Left colon (tissue), 2 donors: ENCODE results near the gene TEF. TPM values are rescaled to one million over a fixed set of nuclear protein-coding genes. Genes with fewer than 3 reads are reported as not detected.
"Not testable (repeated sequence)": the region's sequence is repeated elsewhere in the genome, so short reads cannot be mapped to it uniquely, and the experiment has no call there.

Source experiments
- ATAC-seq: fragments of 200-7000 bp; cut with Tn5 transposase; one replicate; pipeline ENCODE4 v1.9.1; 2020; ENCODE audit warnings: mild to moderate bottlenecking, moderate library complexity
- DNase-seq, 2 donors: peaks; one replicate each; pipeline ENCODE4 v3.0.0-alpha.2; 2020
- intact Hi-C, 2 donors: fragments of 100-400 bp; cut with DNase I in 1 of 2; cut with micrococcal nuclease in 1 of 2; formaldehyde crosslinking; loops; one replicate each; pipeline versions ENCODE4 v1.11.2 to v1.14.0; 2022; cut with DNase I, micrococcal nuclease
- total RNA-seq, 2 donors: library from RNA; stranded (reverse); fragmentation: NEBNext Ultra II Directional; extraction: Animal tissue kit (Norgen Biotek cat#: 25700); gene quantifications; one replicate each; pipeline ENCODE4 v1.2.1, GENCODE V29; 2021
- donor health status: DM: no; HTN: no; CAD: no.
- donor health status: DM: yes; HTN: yes; CAD: no.

TEF gene
- total RNA-seq, 2 donors from 2014 or later = 19.6 to 30.9 TPM

GRCh38 chr22:41368543-41369423 lies 13.0 kb upstream of the TEF start:
- ATAC-seq (no peak), DNase-seq (no peak)
- intact Hi-C loops = no loop called here

- intact Hi-C loops = no loop called here
- no peak for DNase-seq
- ATAC-seq = no peak
These were observed 12.4 kb upstream of the TEF start for GRCh38 chr22:41369424-41369745.

- no peak for ATAC-seq
- no peak for DNase-seq
- intact Hi-C loops = no loop called here
These were observed 11.9 kb upstream of the TEF start for GRCh38 chr22:41369837-41370236.

GRCh38 chr22:41377846-41378245 lies 3.9 kb upstream of the TEF start:
- intact Hi-C loops = no loop called here
- ATAC-seq (no peak), DNase-seq (no peak)

GRCh38 chr22:41380993-41381328 lies 781 bp upstream of the TEF start:
- intact Hi-C loops = no loop called here

GRCh38 chr22:41382098-41382578 lies 396 bp downstream of the TEF start:
- DNase-seq = peak; percentile 77 to 78
- ATAC-seq = peak; percentile 54
- intact Hi-C loops = no loop called here

More at GRCh38 chr22:41380993-41381328, 781 bp upstream of the TEF start:
- peak in 1 of 2 donors; percentile 86 for DNase-seq
- peak; percentile 48 for ATAC-seq

GRCh38 chr22:41382610-41383009 lies 868 bp downstream of the TEF start:
- ATAC-seq (no peak), DNase-seq (peak in 1 of 2 donors; percentile 41)
- intact Hi-C loops = no loop called here

- no peak for DNase-seq
- ATAC-seq = no peak
- intact Hi-C loops = no loop called here
These were observed 1.3 kb downstream of the TEF start for GRCh38 chr22:41383085-41383484.

GRCh38 chr22:41384128-41384527 lies 2.4 kb downstream of the TEF start:
- DNase-seq = no peak
- ATAC-seq = no peak
- intact Hi-C loops = no loop called here

- intact Hi-C loops = no loop called here
- DNase-seq (no peak), ATAC-seq (no peak)
These were observed 5.6 kb downstream of the TEF start for GRCh38 chr22:41387341-41387740.

- DNase-seq (no peak), ATAC-seq (no peak)
- intact Hi-C loops = no loop called here
These were observed 12.2 kb downstream of the TEF start for GRCh38 chr22:41394012-41394356.

- ATAC-seq (no peak), DNase-seq (no peak)
- intact Hi-C loops = no loop called here
These were observed 13.9 kb downstream of the TEF start for GRCh38 chr22:41395531-41396240.

- ATAC-seq (peak; percentile 89), DNase-seq (peak; percentile 74 to 85)
- intact Hi-C loops = no loop called here
These were observed 15.5 kb downstream of the TEF start for GRCh38 chr22:41397143-41397811.

- ATAC-seq (no peak), DNase-seq (no peak)
- intact Hi-C loops = no loop called here
These were observed 17.2 kb downstream of the TEF start for GRCh38 chr22:41398921-41399320.

- DNase-seq (peak; percentile 86 to 87), ATAC-seq (peak; percentile 69)
- intact Hi-C loops = loop anchor here in 1 of 2 donors (5.0 kb wide), 2 partner anchors 115 to 130 kb away; no protein-coding TSS in a partner anchor
These were observed 20.3 kb downstream of the TEF start for GRCh38 chr22:41401781-41402648.

- not testable (repeated sequence) for ATAC-seq, DNase-seq
- intact Hi-C loops = loop anchor here in 1 of 2 donors (5.0 kb wide), 2 partner anchors 114 to 129 kb away; no protein-coding TSS in a partner anchor
These were observed 21.1 kb downstream of the TEF start for GRCh38 chr22:41402851-41403250.

GRCh38 chr22:41403532-41404318 lies 22.0 kb downstream of the TEF start:
- DNase-seq (peak; percentile 82 to 92), ATAC-seq (peak; percentile 83)
- intact Hi-C loops = loop anchor here in 1 of 2 donors (5.0 kb wide), 2 partner anchors 114 to 129 kb away; no protein-coding TSS in a partner anchor

GRCh38 chr22:41405588-41405987 lies 23.8 kb downstream of the TEF start:
- no peak for DNase-seq
- ATAC-seq = no peak
- intact Hi-C loops = no loop called here
